ENCODE results near the gene TM9SF1. TPM values are rescaled to one million over a fixed set of nuclear protein-coding genes. Genes with fewer than 3 reads are reported as not detected.
"Not testable (repeated sequence)": the region's sequence is repeated elsewhere in the genome, so short reads cannot be mapped to it uniquely, and the experiment has no call there.

Gene TM9SF1
- total and polyA plus RNA-seq, 10 donors, result 4.7 to 53.6 (median 34.5) TPM

DNA sequence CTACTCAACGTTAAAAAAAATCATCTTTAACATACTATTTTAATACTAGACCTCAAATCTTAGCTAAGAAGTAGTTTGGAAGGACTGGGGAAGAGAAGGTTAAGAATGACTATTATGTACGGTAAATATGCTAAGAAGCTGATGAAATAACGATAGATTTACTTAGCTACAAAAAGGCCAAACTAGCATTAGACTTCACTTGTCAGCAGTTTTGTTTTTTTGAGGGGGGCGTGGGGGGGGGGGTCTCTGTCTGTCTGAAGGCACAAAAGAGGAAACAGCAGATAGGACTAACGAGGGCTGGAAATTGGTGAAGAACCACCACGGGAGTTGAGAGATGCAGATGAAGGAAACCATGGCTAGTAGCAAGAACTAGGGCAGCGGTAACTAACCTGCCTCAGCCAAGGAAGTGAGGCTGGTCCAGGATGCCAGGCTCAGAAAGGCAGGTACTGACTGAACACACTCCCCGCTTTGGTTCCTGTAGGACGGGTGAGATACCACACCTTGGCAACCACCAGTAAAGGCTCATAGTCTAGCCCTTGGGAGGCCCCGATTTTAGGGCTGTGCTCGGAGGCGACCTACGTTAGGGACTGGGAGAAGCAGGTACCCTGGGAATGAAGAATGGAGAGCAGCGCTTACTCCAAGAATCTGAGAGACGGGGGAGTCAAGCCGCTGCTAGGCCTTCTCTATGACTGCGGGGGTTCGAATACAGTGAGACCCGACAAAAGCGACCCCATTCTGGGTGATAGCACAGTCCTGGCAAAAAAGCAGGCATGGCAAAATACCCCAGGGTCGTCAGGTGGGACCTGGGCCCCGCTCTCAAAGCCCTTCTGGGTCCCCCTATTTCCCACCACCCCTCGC, 36.3 kb upstream of the TM9SF1 start:
- H3K36me3 ChIP-seq, result peaks cover 0 to 42% (median 22%) of the 10 kb centered on the region in 6 donors
- WGBS, 5 donors, result 11 to 15% (median 12%) methylated on average over 19 to 23 of the region's 23 CpGs
- intact Hi-C loops (cut with DNase I; ENCODE audit: low total_unique reads), result no loop called here
- H3K4me3 ChIP-seq, result peak overlapping the region; percentile 71 to 96 (median 89)
- H3K27ac ChIP-seq, result peak overlapping the region; percentile 89 to 99 (median 94)
- TF ChIP-seq POLR2A (IDR thresholded peaks at IDR 0.05), result no peak
- no peak for TF ChIP-seq POLR2AphosphoS5 (IDR thresholded peaks at IDR 0.05)
- TF ChIP-seq, protein P1, sequence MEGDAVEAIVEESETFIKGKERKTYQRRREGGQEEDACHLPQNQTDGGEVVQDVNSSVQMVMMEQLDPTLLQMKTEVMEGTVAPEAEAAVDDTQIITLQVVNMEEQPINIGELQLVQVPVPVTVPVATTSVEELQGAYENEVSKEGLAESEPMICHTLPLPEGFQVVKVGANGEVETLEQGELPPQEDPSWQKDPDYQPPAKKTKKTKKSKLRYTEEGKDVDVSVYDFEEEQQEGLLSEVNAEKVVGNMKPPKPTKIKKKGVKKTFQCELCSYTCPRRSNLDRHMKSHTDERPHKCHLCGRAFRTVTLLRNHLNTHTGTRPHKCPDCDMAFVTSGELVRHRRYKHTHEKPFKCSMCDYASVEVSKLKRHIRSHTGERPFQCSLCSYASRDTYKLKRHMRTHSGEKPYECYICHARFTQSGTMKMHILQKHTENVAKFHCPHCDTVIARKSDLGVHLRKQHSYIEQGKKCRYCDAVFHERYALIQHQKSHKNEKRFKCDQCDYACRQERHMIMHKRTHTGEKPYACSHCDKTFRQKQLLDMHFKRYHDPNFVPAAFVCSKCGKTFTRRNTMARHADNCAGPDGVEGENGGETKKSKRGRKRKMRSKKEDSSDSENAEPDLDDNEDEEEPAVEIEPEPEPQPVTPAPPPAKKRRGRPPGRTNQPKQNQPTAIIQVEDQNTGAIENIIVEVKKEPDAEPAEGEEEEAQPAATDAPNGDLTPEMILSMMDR (IDR thresholded peaks at IDR 0.05 in 8 of 11, conservative IDR thresholded peaks at IDR 0.05 in 3 of 11), result no peak
- H3K9me3 ChIP-seq, result no peaks in the 10 kb centered on the region
- H3K4me1 ChIP-seq, result peaks cover 25 to 90% (median 49%) of the 10 kb centered on the region in 6 donors
- H3K27me3 ChIP-seq (replicated peaks in 1 of 7), result no peaks in the 10 kb centered on the region
- DNase-seq, result no peak

DNA sequence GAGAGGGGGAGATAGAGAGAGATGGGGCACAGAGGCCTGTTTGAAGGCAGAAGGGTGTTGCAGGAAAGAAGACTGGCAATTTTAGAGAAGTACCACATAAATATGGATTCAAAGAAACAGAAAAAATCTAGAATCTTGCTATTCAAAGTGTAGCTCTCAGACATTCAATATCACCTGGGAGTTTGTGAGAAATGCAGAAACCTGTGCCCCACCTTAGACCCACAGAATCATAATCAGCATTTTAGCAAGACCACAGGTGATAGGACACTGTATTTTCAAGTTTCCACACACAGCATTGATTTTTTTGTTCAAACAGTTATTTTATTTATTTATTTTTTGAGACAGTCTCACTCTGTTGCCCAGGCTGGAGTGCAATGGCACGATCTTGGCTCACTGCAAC, 33.7 kb upstream of the TM9SF1 start:
- no peak overlapping the region for H3K4me3 ChIP-seq
- H3K27me3 ChIP-seq (replicated peaks in 1 of 7), result no peaks in the 10 kb centered on the region
- intact Hi-C loops (cut with DNase I; ENCODE audit: low total_unique reads), result no loop called here
- 0 to 91% (median 0%) methylated on average over 1 of the region's 1 CpG for WGBS, 5 donors
- no peak for DNase-seq
- TF ChIP-seq POLR2AphosphoS5 (IDR thresholded peaks at IDR 0.05), result no peak
- no peak for TF ChIP-seq POLR2A (IDR thresholded peaks at IDR 0.05)
- TF ChIP-seq, protein P1 (IDR thresholded peaks at IDR 0.05 in 8 of 11, conservative IDR thresholded peaks at IDR 0.05 in 3 of 11), result no peak
- no peak overlapping the region for H3K27ac ChIP-seq
- H3K9me3 ChIP-seq, result no peaks in the 10 kb centered on the region
- peaks cover 20 to 78% (median 35%) of the 10 kb centered on the region in 6 donors for H3K4me1 ChIP-seq
- H3K36me3 ChIP-seq, result peaks cover 0 to 35% (median 7%) of the 10 kb centered on the region in 6 donors

DNA sequence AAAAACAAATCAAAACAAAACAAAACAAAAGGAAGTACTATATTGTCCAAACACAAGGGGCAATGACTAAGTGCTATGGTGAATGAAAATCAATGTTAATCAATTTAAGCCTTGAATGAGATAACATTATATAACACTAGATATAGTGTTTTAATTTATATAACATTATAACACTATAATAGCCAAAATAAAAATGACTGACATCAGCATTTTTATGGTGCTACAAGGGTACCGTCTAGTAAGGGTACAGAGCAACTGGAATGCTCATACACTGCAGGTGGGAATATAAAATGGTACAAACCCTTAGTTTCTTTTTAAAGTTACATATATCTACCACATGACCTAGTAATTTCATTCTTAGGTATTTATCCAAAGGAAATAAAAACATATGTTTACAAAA, 31.2 kb upstream of the TM9SF1 start:
- Histone ChIP-seq H3K27me3 (replicated peaks in 1 of 7) (no peaks in the 10 kb centered on the region), H3K4me3 (no peak overlapping the region), H3K36me3 (peaks cover 0 to 34% (median 7%) of the 10 kb centered on the region in 6 donors), H3K27ac (no peak overlapping the region), H3K4me1 (peaks cover 9 to 60% (median 21%) of the 10 kb centered on the region in 6 donors), H3K9me3 (no peaks in the 10 kb centered on the region)
- no peak for DNase-seq
- WGBS, 5 donors, result 83 to 92% (median 86%) methylated on average over 1 of the region's 1 CpG
- TF ChIP-seq, protein P1 (IDR thresholded peaks at IDR 0.05 in 8 of 11, conservative IDR thresholded peaks at IDR 0.05 in 3 of 11), result no peak
- TF ChIP-seq POLR2AphosphoS5 (IDR thresholded peaks at IDR 0.05), result no peak
- TF ChIP-seq POLR2A (IDR thresholded peaks at IDR 0.05), result no peak
- intact Hi-C loops (cut with DNase I; ENCODE audit: low total_unique reads), result no loop called here

GRCh38 chr14:24224618-24225071, 29.4 kb upstream of the TM9SF1 start:
- Histone ChIP-seq H3K27me3 (replicated peaks in 1 of 7) (no peaks in the 10 kb centered on the region), H3K27ac (no peak overlapping the region), H3K4me3 (no peak overlapping the region), H3K9me3 (no peaks in the 10 kb centered on the region), H3K36me3 (peaks cover 0 to 34% (median 7%) of the 10 kb centered on the region in 6 donors), H3K4me1 (peaks cover 0 to 43% (median 8%) of the 10 kb centered on the region in 6 donors)
- 82 to 88% (median 87%) methylated on average over 7 of the region's 7 CpGs for WGBS, 5 donors
- intact Hi-C loops (cut with DNase I; ENCODE audit: low total_unique reads), result no loop called here
- TF ChIP-seq POLR2AphosphoS5 (IDR thresholded peaks at IDR 0.05) (no peak), POLR2A (IDR thresholded peaks at IDR 0.05) (no peak)
- DNase-seq, result no peak

DNA sequence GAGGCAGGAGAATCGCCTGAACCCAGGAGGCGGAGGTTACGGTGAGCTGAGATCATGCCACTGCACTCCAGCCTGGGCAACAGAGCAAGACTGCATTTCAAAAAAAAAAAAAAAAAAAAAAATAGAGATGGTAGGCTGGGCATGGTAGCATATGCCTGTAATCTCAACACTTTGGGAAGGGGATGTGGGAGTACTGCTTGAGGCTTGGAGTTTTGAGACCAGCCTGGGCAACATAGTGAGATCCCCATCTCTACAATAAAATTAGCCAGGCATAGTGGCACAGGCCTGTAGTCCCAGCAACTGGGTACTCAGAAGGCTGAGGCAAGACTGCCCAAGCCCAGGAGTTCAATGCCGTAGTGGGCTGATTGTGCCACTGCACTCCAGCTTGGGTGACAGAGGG, 27.7 kb upstream of the TM9SF1 start:
- intact Hi-C loops (cut with DNase I; ENCODE audit: low total_unique reads); DNase-seq: not testable (repeated sequence)
- 92 to 98% (median 97%) methylated on average over 4 of the region's 4 CpGs for WGBS, 5 donors

More for the DNA sequence above, 27.7 kb upstream of the TM9SF1 start:
- H3K4me1 ChIP-seq, result peaks cover 0 to 28% (median 3%) of the 10 kb centered on the region in 6 donors
- not testable (repeated sequence) for H3K27me3 ChIP-seq (replicated peaks in 1 of 7); H3K9me3 ChIP-seq; H3K27ac ChIP-seq; H3K4me3 ChIP-seq
- H3K36me3 ChIP-seq, result peaks cover 0 to 33% (median 5%) of the 10 kb centered on the region in 6 donors
